GM19455 (cell line): ENCODE data around the gene SQSTM1.
"Not testable (repeated sequence)": the region's sequence is repeated elsewhere in the genome, so short reads cannot be mapped to it uniquely, and the experiment has no call there.

Experiments used
- ATAC-seq: cut with Tn5 transposase; IDR thresholded peaks from one replicate; pipeline ENCODE4 v1.9.1; 2021; ENCODE audit not compliant: unreplicated experiment

Gene SQSTM1

DNA sequence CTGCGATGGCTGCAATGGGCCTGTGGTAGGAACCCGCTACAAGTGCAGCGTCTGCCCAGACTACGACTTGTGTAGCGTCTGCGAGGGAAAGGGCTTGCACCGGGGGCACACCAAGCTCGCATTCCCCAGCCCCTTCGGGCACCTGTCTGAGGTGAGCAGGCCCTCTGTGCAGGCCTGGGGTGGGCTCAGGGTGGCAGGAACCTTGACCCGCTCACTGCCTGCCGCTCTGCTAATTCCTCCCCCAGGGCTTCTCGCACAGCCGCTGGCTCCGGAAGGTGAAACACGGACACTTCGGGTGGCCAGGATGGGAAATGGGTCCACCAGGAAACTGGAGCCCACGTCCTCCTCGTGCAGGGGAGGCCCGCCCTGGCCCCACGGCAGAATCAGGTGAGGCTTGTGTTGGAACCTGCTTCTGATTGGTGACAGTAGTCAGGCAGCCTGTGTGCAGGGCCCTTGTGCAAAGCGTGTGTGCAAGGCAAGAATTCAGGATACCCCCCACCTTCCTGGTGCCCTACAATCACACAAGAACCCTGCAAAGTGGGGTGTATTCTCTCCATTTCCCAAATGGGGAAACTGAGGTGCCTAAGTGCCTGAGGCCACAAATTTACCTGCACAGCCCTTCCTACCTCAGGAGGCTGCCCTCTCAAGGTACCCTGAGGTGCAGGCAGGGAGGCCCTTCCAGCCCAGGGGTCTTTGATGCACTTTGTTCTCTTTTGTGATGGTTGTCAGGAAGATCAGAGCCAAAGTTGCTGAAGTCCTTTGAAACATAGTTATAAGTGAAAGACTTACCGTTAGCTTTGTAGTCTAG lies 3.4 kb downstream of the SQSTM1 start:
- no peak for ATAC-seq

DNA sequence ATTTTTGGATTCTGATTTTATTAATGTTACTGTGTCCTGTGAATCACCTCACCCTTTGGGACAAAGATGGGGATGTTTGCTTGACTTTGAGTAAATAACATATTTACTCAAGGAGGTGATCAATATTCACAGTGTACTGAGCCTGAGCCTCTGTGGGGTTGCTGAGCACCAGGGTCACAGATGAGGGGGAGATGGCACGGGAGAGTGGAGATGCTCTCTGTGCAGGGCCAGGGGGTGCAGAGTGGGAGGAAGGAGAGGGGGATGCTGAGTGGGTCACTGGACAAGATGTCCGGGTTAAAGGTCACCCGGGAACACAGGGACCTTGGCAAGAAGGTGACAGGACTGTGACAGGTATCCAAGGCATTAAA lies 4.0 kb downstream of the SQSTM1 start:
- no peak for ATAC-seq

DNA sequence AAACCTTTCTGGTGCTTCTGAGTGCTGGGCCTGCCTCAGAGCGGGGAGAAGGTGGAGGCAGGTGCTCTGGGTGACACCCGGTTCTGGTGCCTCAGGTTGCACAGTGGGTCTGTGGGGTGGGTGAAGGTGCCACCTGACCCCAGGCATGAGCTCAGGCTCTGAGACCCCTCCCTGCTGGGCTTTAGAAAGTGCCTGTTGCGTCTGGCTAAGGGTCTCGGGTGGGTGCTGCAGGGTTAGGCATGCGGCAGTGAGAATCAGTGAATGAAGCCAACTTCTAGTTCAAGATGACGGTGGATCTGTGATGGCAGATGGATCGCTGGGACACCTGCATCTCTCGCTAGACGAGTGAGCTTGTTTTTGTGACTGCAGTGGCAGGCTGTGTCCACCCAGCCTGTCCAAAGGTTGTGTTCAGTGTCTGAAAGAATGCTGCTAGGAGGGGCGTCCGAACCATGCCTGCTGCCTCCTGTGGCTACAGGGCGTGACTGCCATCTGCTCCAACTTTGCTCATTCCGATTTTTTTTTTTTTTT lies 5.0 kb downstream of the SQSTM1 start:
- no peak for ATAC-seq

DNA sequence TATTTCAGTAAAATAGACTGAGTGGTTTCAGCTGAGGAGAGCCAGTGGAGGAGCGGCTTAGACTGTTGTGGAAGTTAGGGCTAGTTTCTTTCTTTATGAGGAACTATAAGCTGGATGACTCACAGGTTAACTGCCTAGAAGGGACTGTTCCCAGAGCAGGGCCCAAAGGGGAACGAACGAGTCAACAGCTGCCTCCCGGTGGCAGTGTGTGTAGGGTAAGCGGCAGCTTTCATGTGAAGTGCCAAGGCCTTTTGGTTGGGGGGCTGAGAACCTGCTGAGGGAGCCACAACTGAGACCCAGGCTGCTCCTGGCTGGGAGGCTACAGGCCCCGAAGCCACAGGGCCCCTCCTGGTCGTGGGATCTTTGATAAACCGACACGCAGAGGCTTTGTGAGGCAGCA lies 7.0 kb downstream of the SQSTM1 start:
- ATAC-seq: no peak

DNA sequence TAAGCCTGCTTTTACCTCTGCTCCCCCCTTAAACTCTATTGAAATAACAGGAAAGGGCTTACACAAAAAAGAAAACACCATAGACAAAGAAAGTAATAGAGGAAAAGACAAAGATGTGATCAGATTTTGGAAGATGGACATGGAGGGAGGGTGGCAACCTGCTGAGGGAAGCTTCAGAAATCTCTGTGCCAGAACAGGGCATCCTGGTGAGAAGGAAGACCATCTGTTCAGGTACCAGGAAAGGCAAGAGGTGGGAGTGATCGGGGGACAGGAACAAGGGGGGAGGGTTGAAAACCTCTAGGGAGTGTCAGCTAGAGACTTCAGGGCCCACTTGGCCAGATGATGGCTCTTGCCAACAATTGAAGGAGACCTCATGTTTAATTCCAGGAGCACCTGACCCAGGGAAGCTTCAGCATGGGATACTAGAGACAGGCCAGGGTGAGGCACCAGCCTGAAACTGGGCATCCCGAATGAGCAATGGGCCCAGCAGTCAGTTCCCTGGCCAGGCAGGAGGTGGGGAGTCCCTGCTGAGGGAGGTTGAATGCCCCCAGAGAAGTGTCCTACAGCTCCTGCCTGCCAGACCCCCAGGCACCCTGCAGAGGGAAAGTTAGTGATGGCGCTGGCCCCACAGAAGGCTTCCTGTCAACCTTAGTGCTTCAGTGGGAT lies 8.2 kb downstream of the SQSTM1 start:
- no peak for ATAC-seq

DNA sequence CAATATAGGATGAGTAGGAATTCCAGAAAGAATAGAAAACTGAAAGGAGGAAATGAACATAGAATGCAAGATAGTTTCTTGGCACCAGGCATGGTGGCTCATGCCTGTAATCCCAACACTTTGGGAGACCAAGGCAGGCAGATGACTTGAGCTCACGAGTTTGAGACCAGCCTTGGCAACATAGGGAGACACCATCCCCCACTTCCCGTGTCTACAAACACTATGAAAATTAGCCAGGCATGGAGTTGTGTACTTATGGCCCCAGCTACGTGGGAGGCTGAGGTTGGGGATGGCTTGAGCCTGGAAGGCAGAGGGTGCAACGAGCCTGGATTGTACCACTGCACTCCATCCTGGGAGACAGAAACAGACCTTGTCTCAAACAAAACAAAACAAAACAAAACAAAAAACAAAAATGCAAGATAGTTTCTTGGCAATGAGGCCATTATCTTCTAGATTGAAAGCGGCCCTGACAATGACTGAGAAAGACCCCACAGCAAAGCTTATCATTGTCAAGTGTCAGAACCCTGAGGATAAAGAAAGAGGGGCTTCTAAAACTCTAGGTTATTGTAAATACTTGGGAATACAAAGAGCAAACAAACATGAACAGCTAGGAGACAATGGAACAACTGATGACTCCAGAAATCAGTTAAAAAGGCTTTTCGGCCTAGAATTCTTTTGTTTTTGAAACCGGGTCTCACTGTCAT lies 9.2 kb downstream of the SQSTM1 start:
- ATAC-seq: no peak

DNA sequence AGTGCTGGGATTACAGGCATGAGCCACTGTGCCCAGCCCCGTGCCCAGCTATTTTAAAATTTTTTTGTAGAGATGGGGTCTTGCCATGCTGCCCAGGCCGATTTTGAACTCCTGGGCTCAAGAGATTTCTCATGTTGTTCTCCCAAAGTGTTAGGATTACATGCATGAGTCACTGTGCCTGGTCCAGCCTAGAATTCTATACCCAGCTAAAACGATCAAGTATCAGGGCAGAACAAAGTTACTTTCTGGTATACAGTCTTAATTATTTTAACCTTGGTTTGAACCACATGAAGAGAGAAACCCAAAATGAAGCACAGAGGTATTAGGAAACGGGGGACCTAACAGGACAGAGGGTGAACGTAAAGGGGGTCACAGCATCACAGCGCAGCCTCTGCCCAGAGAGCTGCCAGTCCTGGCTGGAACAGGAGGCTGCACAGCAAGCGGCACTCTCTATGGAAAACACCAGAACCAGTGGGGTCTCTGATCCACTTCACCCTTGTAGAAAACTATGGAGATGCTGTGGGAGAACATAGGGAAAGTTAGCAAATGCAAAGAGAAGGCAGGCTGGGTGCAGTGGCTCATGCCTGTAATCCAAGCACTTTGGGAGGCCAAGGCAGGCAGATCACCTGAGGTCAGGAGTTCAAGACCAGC lies 10.2 kb downstream of the SQSTM1 start:
- no peak for ATAC-seq

DNA sequence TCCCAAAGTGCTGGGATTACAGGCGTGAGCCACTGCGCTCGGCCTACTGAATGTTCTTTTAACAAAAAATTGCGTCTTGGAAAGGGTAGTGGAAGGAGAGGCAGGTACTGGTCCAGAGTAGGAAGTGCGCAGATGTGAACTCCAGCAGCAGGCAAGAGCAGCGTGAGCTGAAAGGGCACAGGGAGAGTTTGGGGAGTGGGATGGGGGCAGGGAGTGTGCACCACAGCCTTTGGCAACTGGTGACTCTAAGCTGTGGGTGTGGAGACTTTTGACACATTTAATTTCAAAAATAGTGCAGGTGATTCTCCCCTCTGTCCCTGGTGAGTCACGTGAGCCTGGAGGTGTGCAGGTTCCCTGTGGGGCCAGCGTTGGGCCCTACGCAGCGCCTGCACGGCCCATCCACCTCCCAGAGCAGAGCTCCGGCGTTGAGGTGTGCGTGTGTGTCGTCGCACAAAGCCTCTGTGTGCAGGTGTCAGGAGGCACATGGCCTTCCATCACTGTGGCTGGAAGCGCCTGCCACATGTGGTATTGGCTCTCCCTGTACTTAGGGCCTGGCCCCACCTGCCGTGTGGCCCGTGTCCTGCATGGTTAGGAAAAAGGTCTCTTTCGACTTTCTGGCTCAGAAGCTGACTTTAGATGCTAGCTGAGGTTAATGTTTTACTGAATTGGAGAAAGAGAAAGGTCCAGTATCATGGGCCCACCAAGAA lies 11.5 kb downstream of the SQSTM1 start:
- no peak for ATAC-seq

DNA sequence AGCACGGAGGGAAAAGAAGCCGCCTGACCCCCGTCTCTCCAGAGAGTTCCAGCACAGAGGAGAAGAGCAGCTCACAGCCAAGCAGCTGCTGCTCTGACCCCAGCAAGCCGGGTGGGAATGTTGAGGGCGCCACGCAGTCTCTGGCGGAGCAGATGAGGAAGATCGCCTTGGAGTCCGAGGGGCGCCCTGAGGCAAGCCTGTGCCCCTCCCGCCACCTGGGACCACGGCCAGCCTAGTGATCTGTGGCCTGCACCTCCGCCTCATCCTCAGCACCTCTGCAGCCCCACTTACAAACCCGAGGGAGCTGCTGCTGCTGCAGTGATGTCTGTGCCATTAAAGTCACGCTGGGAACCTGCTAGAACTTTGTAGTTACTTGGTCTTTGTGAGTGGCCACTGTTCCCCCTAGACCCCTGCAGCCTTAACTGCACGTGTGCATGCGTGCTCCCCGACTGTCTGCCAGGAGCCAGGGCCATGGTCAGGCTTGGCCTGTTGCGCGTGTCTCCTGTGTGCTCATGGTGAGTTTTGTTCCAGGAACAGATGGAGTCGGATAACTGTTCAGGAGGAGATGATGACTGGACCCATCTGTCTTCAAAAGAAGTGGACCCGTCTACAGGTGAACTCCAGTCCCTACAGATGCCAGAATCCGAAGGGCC lies 12.5 kb downstream of the SQSTM1 start:
- ATAC-seq: no peak

DNA sequence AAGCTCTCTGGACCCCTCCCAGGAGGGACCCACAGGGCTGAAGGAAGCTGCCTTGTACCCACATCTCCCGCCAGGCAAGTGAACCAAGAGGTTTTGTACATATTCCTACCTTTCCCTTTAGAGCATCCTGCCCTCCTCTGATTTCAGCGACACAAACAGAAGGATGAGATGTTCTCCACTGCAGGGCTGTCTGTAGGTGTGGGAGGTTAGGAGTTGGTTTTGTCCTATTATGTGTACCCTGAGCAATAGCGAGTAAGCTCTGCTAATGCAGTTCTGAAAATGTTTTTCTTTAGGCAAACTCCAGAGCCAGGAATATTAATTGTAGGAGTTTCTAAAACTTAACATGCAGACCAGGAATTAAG lies 13.0 kb downstream of the SQSTM1 start:
- no peak for ATAC-seq

DNA sequence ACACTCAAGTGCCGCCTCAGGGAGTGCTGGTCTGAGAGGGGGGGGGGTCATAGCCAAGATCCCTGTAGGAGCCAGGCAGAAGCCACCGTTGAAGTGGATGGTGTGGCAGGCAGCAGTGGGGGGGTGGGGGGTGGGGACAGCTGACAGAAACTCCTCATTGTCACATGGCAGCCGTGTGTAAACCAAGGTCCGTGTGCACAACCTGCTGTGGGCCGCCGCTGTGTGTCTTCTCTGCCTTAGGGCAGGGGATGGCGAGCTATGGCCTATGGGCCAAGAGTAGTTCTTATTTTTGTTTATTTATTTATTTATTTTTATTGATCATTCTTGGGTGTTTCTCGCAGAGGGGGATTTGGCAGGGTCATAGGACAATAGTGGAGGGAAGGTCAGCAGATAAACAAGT lies 13.4 kb downstream of the SQSTM1 start:
- ATAC-seq: no peak

DNA sequence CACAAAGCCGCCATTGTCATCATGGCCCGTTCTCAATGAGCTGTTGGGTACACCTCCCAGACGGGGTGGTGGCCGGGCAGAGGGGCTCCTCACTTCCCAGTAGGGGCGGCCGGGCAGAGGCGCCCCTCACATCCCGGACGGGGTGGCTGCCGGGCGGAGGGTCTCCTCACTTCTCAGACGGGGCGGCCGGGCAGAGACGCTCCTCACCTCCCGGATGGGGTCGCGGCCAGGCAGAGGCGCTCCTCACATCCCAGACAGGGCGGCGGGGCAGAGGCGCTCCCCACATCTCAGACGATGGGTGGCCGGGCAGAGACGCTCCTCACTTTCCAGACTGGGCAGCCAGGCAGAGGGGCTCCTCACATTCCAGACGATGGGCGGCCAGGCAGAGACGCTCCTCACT lies 14.2 kb downstream of the SQSTM1 start:
- ATAC-seq: not testable (repeated sequence)

DNA sequence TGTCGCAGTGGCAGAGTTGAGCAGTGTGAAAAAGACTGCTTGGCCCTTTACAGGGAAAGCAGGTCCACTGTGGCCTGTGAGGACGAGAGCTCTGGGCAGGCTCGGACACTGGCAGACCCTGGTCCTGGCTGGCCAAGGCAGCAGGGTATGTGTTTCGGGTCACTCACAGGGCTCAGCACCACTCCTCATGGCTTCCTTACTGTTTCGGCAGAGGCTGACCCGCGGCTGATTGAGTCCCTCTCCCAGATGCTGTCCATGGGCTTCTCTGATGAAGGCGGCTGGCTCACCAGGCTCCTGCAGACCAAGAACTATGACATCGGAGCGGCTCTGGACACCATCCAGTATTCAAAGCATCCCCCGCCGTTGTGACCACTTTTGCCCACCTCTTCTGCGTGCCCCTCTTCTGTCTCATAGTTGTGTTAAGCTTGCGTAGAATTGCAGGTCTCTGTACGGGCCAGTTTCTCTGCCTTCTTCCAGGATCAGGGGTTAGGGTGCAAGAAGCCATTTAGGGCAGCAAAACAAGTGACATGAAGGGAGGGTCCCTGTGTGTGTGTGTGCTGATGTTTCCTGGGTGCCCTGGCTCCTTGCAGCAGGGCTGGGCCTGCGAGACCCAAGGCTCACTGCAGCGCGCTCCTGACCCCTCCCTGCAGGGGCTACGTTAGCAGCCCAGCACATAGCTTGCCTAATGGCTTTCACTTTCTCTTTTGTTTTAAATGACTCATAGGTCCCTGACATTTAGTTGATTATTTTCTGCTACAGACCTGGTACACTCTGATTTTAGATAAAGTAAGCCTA lies 15.7 kb downstream of the SQSTM1 start:
- ATAC-seq: no peak

DNA sequence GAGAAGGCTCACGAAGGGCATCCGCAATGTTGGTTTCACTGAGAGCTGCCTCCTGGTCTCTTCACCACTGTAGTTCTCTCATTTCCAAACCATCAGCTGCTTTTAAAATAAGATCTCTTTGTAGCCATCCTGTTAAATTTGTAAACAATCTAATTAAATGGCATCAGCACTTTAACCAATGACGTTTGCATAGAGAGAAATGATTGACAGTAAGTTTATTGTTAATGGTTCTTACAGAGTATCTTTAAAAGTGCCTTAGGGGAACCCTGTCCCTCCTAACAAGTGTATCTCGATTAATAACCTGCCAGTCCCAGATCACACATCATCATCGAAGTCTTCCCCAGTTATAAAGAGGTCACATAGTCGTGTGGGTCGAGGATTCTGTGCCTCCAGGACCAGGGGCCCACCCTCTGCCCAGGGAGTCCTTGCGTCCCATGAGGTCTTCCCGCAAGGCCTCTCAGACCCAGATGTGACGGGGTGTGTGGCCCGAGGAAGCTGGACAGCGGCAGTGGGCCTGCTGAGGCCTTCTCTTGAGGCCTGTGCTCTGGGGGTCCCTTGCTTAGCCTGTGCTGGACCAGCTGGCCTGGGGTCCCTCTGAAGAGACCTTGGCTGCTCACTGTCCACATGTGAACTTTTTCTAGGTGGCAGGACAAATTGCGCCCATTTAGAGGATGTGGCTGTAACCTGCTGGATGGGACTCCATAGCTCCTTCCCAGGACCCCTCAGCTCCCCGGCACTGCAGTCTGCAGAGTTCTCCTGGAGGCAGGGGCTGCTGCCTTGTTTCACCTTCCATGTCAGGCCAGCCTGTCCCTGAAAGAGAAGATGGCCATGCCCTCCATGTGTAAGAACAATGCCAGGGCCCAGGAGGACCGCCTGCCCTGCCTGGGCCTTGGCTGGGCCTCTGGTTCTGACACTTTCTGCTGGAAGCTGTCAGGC lies 16.6 kb downstream of the SQSTM1 start:
- ATAC-seq: no peak

DNA sequence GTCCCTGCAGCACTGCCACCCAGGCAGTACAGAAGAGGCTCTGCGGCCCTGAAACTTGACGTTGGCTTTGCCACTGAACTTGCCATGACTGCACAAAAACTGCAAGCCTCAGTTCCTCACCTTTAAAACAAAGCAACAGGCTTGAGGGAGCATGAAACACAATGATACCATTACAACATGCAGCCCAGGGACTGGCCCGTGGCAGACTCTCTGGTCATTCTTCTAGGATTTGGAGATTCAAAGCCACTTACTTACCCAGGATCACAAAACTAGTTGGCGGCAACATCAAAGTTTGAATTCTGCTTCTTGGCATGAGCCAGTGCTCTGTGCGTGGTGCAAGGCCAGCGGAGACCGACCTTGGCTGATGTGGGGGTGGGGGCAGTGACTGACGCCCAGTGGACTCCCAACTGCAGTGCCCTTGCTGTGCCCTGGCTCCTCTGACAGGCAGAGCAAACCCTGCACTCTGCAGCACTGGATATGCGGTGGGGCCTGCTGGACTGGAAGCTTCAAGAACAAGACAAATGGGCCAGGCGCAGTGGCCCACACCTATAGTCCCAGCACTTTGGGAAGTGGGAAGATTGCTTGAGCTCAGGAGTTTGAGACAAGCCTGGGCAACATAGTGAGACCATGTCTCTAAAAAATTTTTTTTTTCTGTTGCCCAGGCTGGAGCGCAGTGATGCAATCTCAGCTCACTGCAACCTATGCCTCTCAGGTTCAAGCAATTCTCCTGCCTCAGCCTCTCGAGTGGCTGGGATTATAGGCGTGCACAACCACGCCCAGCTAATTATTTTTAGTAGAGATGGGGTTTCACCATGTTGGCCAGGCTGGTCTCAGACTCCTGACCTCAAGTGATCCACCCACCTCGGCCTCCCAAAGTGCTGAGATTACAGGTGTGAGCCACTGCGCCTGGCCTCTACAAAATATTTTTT lies 18.9 kb downstream of the SQSTM1 start:
- no peak for ATAC-seq

DNA sequence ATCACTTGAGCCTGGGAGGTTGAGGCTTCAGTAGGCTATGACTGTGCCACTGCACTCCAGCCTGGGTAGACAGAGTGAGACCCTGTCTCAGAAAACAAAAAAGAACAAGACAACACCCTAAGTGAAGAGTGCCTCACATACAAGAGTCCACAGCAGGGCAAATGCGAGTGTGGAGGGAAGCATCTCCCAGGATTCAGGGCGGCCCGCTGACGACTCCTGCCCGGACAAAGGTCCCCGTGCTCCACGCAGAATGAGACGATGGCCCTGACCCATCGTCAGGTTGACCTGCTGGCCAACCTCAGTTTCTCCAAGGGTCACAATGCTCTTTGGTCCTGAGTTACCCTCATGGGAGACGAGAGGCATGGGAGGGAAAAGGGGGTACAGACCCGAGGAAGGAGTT lies 19.6 kb downstream of the SQSTM1 start:
- no peak for ATAC-seq

DNA sequence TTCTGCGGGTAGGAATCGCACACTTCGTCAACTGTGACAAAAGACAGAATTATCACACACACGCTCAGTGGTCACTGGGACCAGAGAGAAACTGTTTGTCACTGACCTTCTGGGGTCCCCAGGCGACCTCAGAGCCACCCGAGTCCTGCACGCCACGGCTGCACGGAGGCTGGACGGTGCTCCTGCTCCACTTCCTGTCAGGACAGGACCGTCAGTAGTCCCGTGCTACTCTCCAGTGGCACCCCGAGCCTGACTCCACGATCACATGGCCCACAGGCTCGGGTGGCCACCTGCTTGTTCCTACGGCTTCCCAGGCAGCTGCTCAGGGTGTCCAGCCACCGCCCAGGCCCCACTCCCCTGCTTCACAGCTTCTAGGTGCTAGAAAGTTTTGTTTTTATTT lies 20.1 kb downstream of the SQSTM1 start:
- ATAC-seq: no peak
